GM23338 (cell line): ENCODE data around the gene LPP. TPM values are rescaled to one million over a fixed set of nuclear protein-coding genes. Genes with fewer than 3 reads are reported as not detected.
A peak's percentile ranks its signal among the peaks of the same experiment; 100 is the strongest.

Experiments used
- ATAC-seq: fragments of 200-7000 bp; cut with Tn5 transposase; 3 replicates; pipeline ENCODE4 v1.9.1; 2020
- DNase-seq: peaks from one replicate; pipeline ENCODE4 v3.0.0-alpha.2; 2015; ENCODE audit warnings: low spot score
- H2AFZ ChIP-seq: fragments of 200-600 bp; sonication (generic); 2 replicates; pipeline ENCODE4 v1.8.0; 2016; ENCODE audit warnings: antibody characterized with exemption, mild to moderate bottlenecking, moderate library complexity
- H3F3A ChIP-seq: fragments of 200-600 bp; sonication (generic); replicated peaks from 2 replicates; pipeline ENCODE4 v1.8.0; 2017; ENCODE audit warnings: antibody characterized with exemption, mixed run types, low read depth
- H3K27ac ChIP-seq: fragments of 200-600 bp; sonication (generic); 2 replicates; pipeline ENCODE4 v1.6.1; 2016; ENCODE audit warnings: low read depth
- H3K27me3 ChIP-seq: fragments of 200-600 bp; sonication (generic); 2 replicates; pipeline ENCODE4 v1.8.0; 2016; ENCODE audit warnings: mild to moderate bottlenecking, mixed run types, moderate library complexity; ENCODE audit not compliant: insufficient read depth
- H3K36me3 ChIP-seq: fragments of 200-600 bp; sonication (generic); 2 replicates; pipeline ENCODE4 v1.8.0; 2016; ENCODE audit warnings: mild to moderate bottlenecking; ENCODE audit not compliant: insufficient read depth
- H3K4me1 ChIP-seq: fragments of 200-600 bp; sonication (generic); 2 replicates; pipeline ENCODE4 v1.8.0; 2016; ENCODE audit warnings: mild to moderate bottlenecking, moderate library complexity; ENCODE audit not compliant: insufficient read depth
- H3K4me2 ChIP-seq: fragments of 200-600 bp; sonication (generic); 2 replicates; pipeline ENCODE4 v1.7.1; 2017; ENCODE audit warnings: mixed run types
- H3K4me3 ChIP-seq: fragments of 200-600 bp; sonication (generic); 2 replicates; pipeline ENCODE4 v1.6.1; 2016; ENCODE audit warnings: mixed run types
- H3K79me2 ChIP-seq: fragments of 200-600 bp; sonication (generic); replicated peaks from 2 replicates; pipeline ENCODE4 v1.8.0; 2017; ENCODE audit warnings: mild to moderate bottlenecking; ENCODE audit not compliant: insufficient read depth
- H3K9me2 ChIP-seq: fragments of 200-600 bp; sonication (generic); 2 replicates; pipeline ENCODE4 v1.8.0; 2017; ENCODE audit not compliant: insufficient read depth
- H4K20me1 ChIP-seq: fragments of 200-600 bp; sonication (generic); replicated peaks from 2 replicates; pipeline ENCODE4 v1.8.0; 2017; ENCODE audit warnings: mild to moderate bottlenecking; ENCODE audit not compliant: insufficient read depth
- H3K27ac Mint-ChIP-seq: 2 replicates; pipeline ENCODE4 v1.8.0; 2020; ENCODE audit warnings: inconsistent platforms, mild to moderate bottlenecking, moderate library complexity, mixed read lengths
- H3K27me3 Mint-ChIP-seq: 3 replicates; pipeline ENCODE4 v1.8.0; 2022; ENCODE audit warnings: low read depth, mild to moderate bottlenecking, moderate library complexity, mixed read lengths, inconsistent platforms; ENCODE audit not compliant: insufficient read depth, poor library complexity
- H3K36me3 Mint-ChIP-seq: 3 replicates; pipeline ENCODE4 v1.8.0; 2021; ENCODE audit warnings: low read depth, mild to moderate bottlenecking, inconsistent platforms, moderate library complexity, mixed read lengths
- H3K4me1 Mint-ChIP-seq: 3 replicates; pipeline ENCODE4 v1.8.0; 2020; ENCODE audit warnings: mild to moderate bottlenecking, inconsistent platforms, mixed read lengths
- H3K4me3 Mint-ChIP-seq: 3 replicates; pipeline ENCODE4 v1.8.0; 2021; ENCODE audit warnings: moderate library complexity, mild to moderate bottlenecking, inconsistent platforms, mixed read lengths
- H3K9me3 Mint-ChIP-seq: 3 replicates; pipeline ENCODE4 v1.8.0; 2020; ENCODE audit warnings: moderate library complexity, mild to moderate bottlenecking, inconsistent platforms, mixed read lengths
- CREB1 ChIP-seq: fragments of 250-450 bp; sonication (Bioruptor Pico); IDR thresholded peaks from 2 replicates; pipeline ENCODE4 v1.5.0; 2020; ENCODE audit warnings: low read depth, mild to moderate bottlenecking, moderate library complexity
- CTCF ChIP-seq, 2 experiments: fragments of 200-600 bp in 1 of 2; sonication (generic) in 1 of 2; conservative IDR thresholded peaks; 2 replicates each; pipeline versions ENCODE4 v1.5.1 to v1.6.1; 2016 to 2017; ENCODE audit warnings: antibody characterized with exemption in 2 of 2, low read depth in 2 of 2, mild to moderate bottlenecking in 2 of 2, moderate library complexity in 1 of 2
- EZH2 ChIP-seq: fragments of 200-600 bp; sonication (generic); IDR thresholded peaks from one replicate; pipeline ENCODE4 v1.8.0; 2017; ENCODE audit warnings: antibody characterized with exemption, mild to moderate bottlenecking, low read depth; ENCODE audit not compliant: unreplicated experiment
- EZH2phosphoT487 ChIP-seq: fragments of 200-600 bp; sonication (generic); IDR thresholded peaks from one replicate; pipeline ENCODE4 v1.8.1; 2018; ENCODE audit warnings: antibody characterized with exemption; ENCODE audit not compliant: unreplicated experiment
- JUNB ChIP-seq: IDR thresholded peaks from one replicate; pipeline ENCODE4 v1.6.1; 2016; ENCODE audit warnings: antibody characterized with exemption; ENCODE audit not compliant: unreplicated experiment
- NANOG ChIP-seq: IDR thresholded peaks from 2 replicates; pipeline ENCODE4 v1.6.1; 2016; ENCODE audit warnings: antibody characterized with exemption, borderline replicate concordance
- POLR2AphosphoS5 ChIP-seq: IDR thresholded peaks from 2 replicates; pipeline ENCODE4 v1.6.1; 2016; ENCODE audit warnings: antibody characterized with exemption, low read depth
- REST ChIP-seq: IDR thresholded peaks from one replicate; pipeline ENCODE4 v1.6.1; 2018; ENCODE audit warnings: antibody characterized with exemption; ENCODE audit not compliant: unreplicated experiment
- ZNF114 ChIP-seq: fragments of 250-450 bp; sonication (Bioruptor Pico); IDR thresholded peaks from 2 replicates; pipeline ENCODE4 v1.5.0; 2020; ENCODE audit warnings: mild to moderate bottlenecking, moderate library complexity
- ZNF331 ChIP-seq: fragments of 250-450 bp; sonication (Bioruptor Pico); IDR thresholded peaks from 2 replicates; pipeline ENCODE4 v1.5.0; 2020; ENCODE audit warnings: low read depth, mild to moderate bottlenecking, moderate library complexity
- ZNF462 ChIP-seq: fragments of 250-450 bp; sonication (Bioruptor Pico); IDR thresholded peaks from 2 replicates; pipeline ENCODE4 v1.5.0; 2020; ENCODE audit warnings: mild to moderate bottlenecking, moderate library complexity
- polyA plus RNA-seq: library from polyadenylated mRNA; unstranded; fragments of >200 nt; fragmentation: Nextera tagmentation; extraction: Ambion mirVana; gene quantifications from 2 replicates; pipeline ENCODE4 v1.2.1, GENCODE V29; 2016
- total RNA-seq: library from RNA; depleted of rRNA; stranded (reverse); fragments of >200 nt; shearing (Covaris generic); gene quantifications from 2 replicates; pipeline ENCODE4 v1.2.3, GENCODE V29; 2014

The LPP gene
- total and polyA plus RNA-seq, 2 experiments from 2014 or later: 23.0 to 35.2 TPM

- Histone ChIP-seq H3K4me3 (no peak overlapping the region), H3F3A (no peaks in the 10 kb centered on the region), H3K4me1 (no peaks in the 10 kb centered on the region), H3K79me2 (no peaks in the 10 kb centered on the region), H3K4me2 (no peak overlapping the region), H3K27me3 (no peaks in the 10 kb centered on the region), H3K36me3 (no peaks in the 10 kb centered on the region), H4K20me1 (no peaks in the 10 kb centered on the region), H3K27ac (no peak overlapping the region), H2AFZ (peak overlapping the region; percentile 85), H3K9me2 (no peaks in the 10 kb centered on the region)
- peak; percentile 44 for DNase-seq
- H3K36me3 Mint-ChIP-seq: no peaks in the 10 kb centered on the region
- H3K27me3 Mint-ChIP-seq: peaks cover 2% of the 10 kb centered on the region
- H3K4me3 Mint-ChIP-seq: no peak overlapping the region
- no peaks in the 10 kb centered on the region for H3K9me3 Mint-ChIP-seq
- no peak overlapping the region; the same call in 1 of the 2 replicates for H3K27ac Mint-ChIP-seq
- peak; percentile 85 for ATAC-seq
- TF ChIP-seq CTCF (conservative IDR thresholded peaks at IDR 0.05; ENCODE audit: low read depth in 2 of 2) (peak in 1 of 2 experiments; percentile 54; a peak in 2 of 4 replicates), EZH2phosphoT487 (no peak)
- peaks cover 7% of the 10 kb centered on the region; the same call in 2 of the 3 replicates for H3K4me1 Mint-ChIP-seq
Observed at GRCh38 chr3:188929137-188929536, 775.2 kb downstream of the LPP start.

- Histone ChIP-seq H2AFZ (peak overlapping the region; percentile 69), H3K79me2 (no peaks in the 10 kb centered on the region), H3K36me3 (no peaks in the 10 kb centered on the region), H4K20me1 (no peaks in the 10 kb centered on the region), H3K27ac (no peak overlapping the region), H3K4me2 (no peak overlapping the region), H3F3A (no peaks in the 10 kb centered on the region), H3K4me3 (no peak overlapping the region), H3K4me1 (no peaks in the 10 kb centered on the region), H3K9me2 (no peaks in the 10 kb centered on the region), H3K27me3 (no peaks in the 10 kb centered on the region)
- ATAC-seq: no peak
- no peak overlapping the region for H3K27ac Mint-ChIP-seq
- H3K27me3 Mint-ChIP-seq: peaks cover 2% of the 10 kb centered on the region
- DNase-seq: no peak
- H3K4me3 Mint-ChIP-seq: no peak overlapping the region
- H3K9me3 Mint-ChIP-seq: no peaks in the 10 kb centered on the region
- H3K36me3 Mint-ChIP-seq: no peaks in the 10 kb centered on the region
- H3K4me1 Mint-ChIP-seq: peaks cover 7% of the 10 kb centered on the region; the same call in 2 of the 3 replicates
- TF ChIP-seq EZH2: no peak
- TF ChIP-seq ZNF331 (CRISPR knock-in tag): no peak
- TF ChIP-seq NANOG: no peak
- TF ChIP-seq CREB1 (CRISPR knock-in tag): no peak
- TF ChIP-seq REST: no peak
- TF ChIP-seq POLR2AphosphoS5: no peak
- TF ChIP-seq JUNB: no peak
- TF ChIP-seq ZNF114 (CRISPR knock-in tag): no peak
- no peak for TF ChIP-seq ZNF462 (CRISPR knock-in tag)
Observed at GRCh38 chr3:188931036-188931435, 777.1 kb downstream of the LPP start.
